PFSK-1 (cell line): ENCODE results near the gene SEMA6A.

ENCODE experiments used
- FOXP2 ChIP-seq: optimal IDR thresholded peaks from 2 replicates; pipeline ENCODE3; 2011; ENCODE audit warnings: borderline replicate concordance, control low read depth, inconsistent platforms; ENCODE audit not compliant: insufficient read depth; ENCODE audit errors: extremely low read length, extremely low read depth
- POLR2AphosphoS5 ChIP-seq: IDR thresholded peaks from 2 replicates; pipeline ENCODE4 v1.6.1; 2012; ENCODE audit warnings: low read depth, mild to moderate bottlenecking, control low read depth, low read length, moderate library complexity
- REST ChIP-seq, 2 experiments: IDR thresholded peaks; 2 replicates each; pipeline versions ENCODE4 v1.6.1 to v1.8.0; 2011 to 2012; ENCODE audit warnings: low read depth in 2 of 2, low read length in 2 of 2, control low read depth in 1 of 2, inconsistent platforms in 1 of 2, mild to moderate bottlenecking in 1 of 2, moderate library complexity in 1 of 2; ENCODE audit not compliant: insufficient read depth in 1 of 2
- SIN3A ChIP-seq: IDR thresholded peaks from 2 replicates; pipeline ENCODE4 v1.6.1; 2012; ENCODE audit warnings: mild to moderate bottlenecking, low read length, moderate library complexity, borderline replicate concordance; ENCODE audit not compliant: insufficient read depth

GRCh38 chr5:116475338-116475737, 99.3 kb downstream of the SEMA6A start:
- TF ChIP-seq REST (IDR thresholded peaks at IDR 0.05; ENCODE audit: insufficient read depth in 1 of 2, low read depth in 2 of 2, low read length in 2 of 2) (no peak), FOXP2 (no peak), POLR2AphosphoS5 (no peak), SIN3A (no peak)
